ENCODE data around the gene IL22RA1. TPM values are rescaled to one million over a fixed set of nuclear protein-coding genes. Genes with fewer than 3 reads are reported as not detected.

Gene IL22RA1
- total and polyA plus RNA-seq, 2 experiments from 2014 or later, result 0.21 TPM; not detected in 1

GRCh38 chr1:24123611-24124010 is 19.3 kb downstream of the IL22RA1 start:
- Histone ChIP-seq H3F3A (ENCODE audit: insufficient read depth) (peaks cover 9% of the 10 kb centered on the region; the same call in 1 of the 2 replicates), H3K36me3 (ENCODE audit: low read depth) (no peaks in the 10 kb centered on the region), H3K27ac (no peak overlapping the region), H3K4me1 (ENCODE audit: insufficient read depth) (peaks cover 9% of the 10 kb centered on the region), H3K4me2 (ENCODE audit: unreplicated experiment) (no peak overlapping the region), H3K9me3 (ENCODE audit: low read depth) (no peaks in the 10 kb centered on the region), H2AFZ (no peak overlapping the region), H3K27me3 (replicated peaks; ENCODE audit: insufficient read depth) (no peaks in the 10 kb centered on the region), H3K9ac (no peak overlapping the region), H3K79me2 (ENCODE audit: insufficient read depth) (no peaks in the 10 kb centered on the region), H3K9me2 (ENCODE audit: insufficient read depth) (no peaks in the 10 kb centered on the region), H4K20me1 (ENCODE audit: insufficient read depth) (no peaks in the 10 kb centered on the region), H3K4me3 (no peak overlapping the region)
- no peak for DNase-seq
- in situ Hi-C loops (cut with MboI), result no loop called here
- 83 to 84% methylated on average over 6 of the region's 6 CpGs for WGBS, 2 experiments (ENCODE audit: low coverage in 1 of 2, low lambda C conversion rate in 2 of 2, missing lambda C conversion rate in 2 of 2)
- TF ChIP-seq EZH2 (IDR thresholded peaks at IDR 0.05; ENCODE audit: insufficient read depth, poor library complexity, severe bottlenecking) (no peak), EZH2phosphoT487 (IDR thresholded peaks at IDR 0.05; ENCODE audit: insufficient read depth, low read depth) (no peak)

GRCh38 chr1:24122776-24123175 is 20.2 kb downstream of the IL22RA1 start:
- no peak for TF ChIP-seq EZH2 (IDR thresholded peaks at IDR 0.05; ENCODE audit: insufficient read depth, poor library complexity, severe bottlenecking)
- no peak for TF ChIP-seq EZH2phosphoT487 (IDR thresholded peaks at IDR 0.05; ENCODE audit: insufficient read depth, low read depth)

GRCh38 chr1:24121406-24121805 is 21.5 kb downstream of the IL22RA1 start:
- no peaks in the 10 kb centered on the region for H3K36me3 ChIP-seq (ENCODE audit: low read depth)
- no peak overlapping the region for H3K4me2 ChIP-seq (ENCODE audit: unreplicated experiment)
- no peaks in the 10 kb centered on the region for H3K27me3 ChIP-seq (replicated peaks; ENCODE audit: insufficient read depth)
- no peak overlapping the region for H3K4me3 ChIP-seq
- no peaks in the 10 kb centered on the region for H3K79me2 ChIP-seq (ENCODE audit: insufficient read depth)
- H3K9me2 ChIP-seq (ENCODE audit: insufficient read depth), result no peaks in the 10 kb centered on the region
- H3K9me3 ChIP-seq (ENCODE audit: low read depth), result no peaks in the 10 kb centered on the region
- in situ Hi-C loops (cut with MboI), result no loop called here
- H3K27ac ChIP-seq, result no peak overlapping the region
- no peak overlapping the region for H3K9ac ChIP-seq
- peaks cover 15% of the 10 kb centered on the region for H3K4me1 ChIP-seq (ENCODE audit: insufficient read depth)
- no peak overlapping the region for H2AFZ ChIP-seq
- peaks cover 5% of the 10 kb centered on the region; the same call in 1 of the 2 replicates for H3F3A ChIP-seq (ENCODE audit: insufficient read depth)
- TF ChIP-seq EZH2 (IDR thresholded peaks at IDR 0.05; ENCODE audit: insufficient read depth, poor library complexity, severe bottlenecking) (no peak), EZH2phosphoT487 (IDR thresholded peaks at IDR 0.05; ENCODE audit: insufficient read depth, low read depth) (no peak)
- DNase-seq, result no peak
- no peaks in the 10 kb centered on the region for H4K20me1 ChIP-seq (ENCODE audit: insufficient read depth)
- 90 to 95% methylated on average over 10 to 14 of the region's 14 CpGs for WGBS, 2 experiments (ENCODE audit: low coverage in 1 of 2, low lambda C conversion rate in 2 of 2, missing lambda C conversion rate in 2 of 2)

More at GRCh38 chr1:24122776-24123175, 20.2 kb downstream of the IL22RA1 start:
- no peak for DNase-seq
- Histone ChIP-seq H3K9ac (no peak overlapping the region), H2AFZ (no peak overlapping the region), H3K79me2 (ENCODE audit: insufficient read depth) (no peaks in the 10 kb centered on the region), H3K9me3 (ENCODE audit: low read depth) (no peaks in the 10 kb centered on the region), H3F3A (ENCODE audit: insufficient read depth) (peaks cover 9% of the 10 kb centered on the region; the same call in 1 of the 2 replicates), H3K4me3 (no peak overlapping the region), H3K4me1 (ENCODE audit: insufficient read depth) (peaks cover 15% of the 10 kb centered on the region), H3K9me2 (ENCODE audit: insufficient read depth) (no peaks in the 10 kb centered on the region), H4K20me1 (ENCODE audit: insufficient read depth) (no peaks in the 10 kb centered on the region), H3K27ac (no peak overlapping the region), H3K36me3 (ENCODE audit: low read depth) (no peaks in the 10 kb centered on the region), H3K4me2 (ENCODE audit: unreplicated experiment) (no peak overlapping the region), H3K27me3 (replicated peaks; ENCODE audit: insufficient read depth) (no peaks in the 10 kb centered on the region)
- 86 to 93% methylated on average over 7 of the region's 7 CpGs for WGBS, 2 experiments (ENCODE audit: low coverage in 1 of 2, low lambda C conversion rate in 2 of 2, missing lambda C conversion rate in 2 of 2)
- in situ Hi-C loops (cut with MboI), result no loop called here

- Histone ChIP-seq H3K79me2 (ENCODE audit: insufficient read depth) (no peaks in the 10 kb centered on the region), H3K9me3 (ENCODE audit: low read depth) (no peaks in the 10 kb centered on the region), H3K4me3 (no peak overlapping the region), H3K9ac (no peak overlapping the region), H3K9me2 (ENCODE audit: insufficient read depth) (no peaks in the 10 kb centered on the region), H2AFZ (no peak overlapping the region), H3K4me1 (ENCODE audit: insufficient read depth) (peaks cover 15% of the 10 kb centered on the region), H3K27ac (no peak overlapping the region), H3K27me3 (replicated peaks; ENCODE audit: insufficient read depth) (no peaks in the 10 kb centered on the region), H3K4me2 (ENCODE audit: unreplicated experiment) (no peak overlapping the region), H3F3A (ENCODE audit: insufficient read depth) (peaks cover 4% of the 10 kb centered on the region; the same call in 1 of the 2 replicates), H3K36me3 (ENCODE audit: low read depth) (no peaks in the 10 kb centered on the region), H4K20me1 (ENCODE audit: insufficient read depth) (no peaks in the 10 kb centered on the region)
- no peak for DNase-seq
- in situ Hi-C loops (cut with MboI), result no loop called here
- TF ChIP-seq EZH2 (IDR thresholded peaks at IDR 0.05; ENCODE audit: insufficient read depth, poor library complexity, severe bottlenecking) (no peak), EZH2phosphoT487 (IDR thresholded peaks at IDR 0.05; ENCODE audit: insufficient read depth, low read depth) (no peak)
- WGBS, 2 experiments (ENCODE audit: low coverage in 1 of 2, low lambda C conversion rate in 2 of 2, missing lambda C conversion rate in 2 of 2), result 48 to 100% methylated on average over 1 to 3 of the region's 3 CpGs
Observed at GRCh38 chr1:24120965-24121364, 22.0 kb downstream of the IL22RA1 start.
